Dendritic cell treated with granulocyte-macrophage colony-stimulating factor and Interleukin-4, amounts not matched to agents 40 ng/mL and 50 ng/mL, for 4 days (primary cell): ENCODE measurements around the gene NOL6.
"Not testable (repeated sequence)": the region's sequence is repeated elsewhere in the genome, so short reads cannot be mapped to it uniquely, and the experiment has no call there.

Experiments used
- H3K27ac Mint-ChIP-seq: one replicate; pipeline ENCODE4 v1.8.0; 2022; ENCODE audit warnings: mild to moderate bottlenecking, mixed read lengths
- H3K27me3 Mint-ChIP-seq: one replicate; pipeline ENCODE4 v1.8.0; 2022; ENCODE audit warnings: mild to moderate bottlenecking, mixed read lengths
- H3K36me3 Mint-ChIP-seq: one replicate; pipeline ENCODE4 v1.8.0; 2022; ENCODE audit warnings: low read depth, mixed read lengths
- H3K4me1 Mint-ChIP-seq: one replicate; pipeline ENCODE4 v1.8.0; 2022; ENCODE audit warnings: low read depth, mixed read lengths
- H3K4me3 Mint-ChIP-seq: one replicate; pipeline ENCODE4 v1.8.0; 2022; ENCODE audit warnings: mild to moderate bottlenecking, moderate library complexity, mixed read lengths
- H3K9me3 Mint-ChIP-seq: one replicate; pipeline ENCODE4 v1.8.0; 2022; ENCODE audit warnings: mixed read lengths
- intact Hi-C: fragments of 100-400 bp; cut with micrococcal nuclease; formaldehyde crosslinking; loops from one replicate; pipeline ENCODE4 v1.15.0; 2022

The NOL6 gene, protein sequence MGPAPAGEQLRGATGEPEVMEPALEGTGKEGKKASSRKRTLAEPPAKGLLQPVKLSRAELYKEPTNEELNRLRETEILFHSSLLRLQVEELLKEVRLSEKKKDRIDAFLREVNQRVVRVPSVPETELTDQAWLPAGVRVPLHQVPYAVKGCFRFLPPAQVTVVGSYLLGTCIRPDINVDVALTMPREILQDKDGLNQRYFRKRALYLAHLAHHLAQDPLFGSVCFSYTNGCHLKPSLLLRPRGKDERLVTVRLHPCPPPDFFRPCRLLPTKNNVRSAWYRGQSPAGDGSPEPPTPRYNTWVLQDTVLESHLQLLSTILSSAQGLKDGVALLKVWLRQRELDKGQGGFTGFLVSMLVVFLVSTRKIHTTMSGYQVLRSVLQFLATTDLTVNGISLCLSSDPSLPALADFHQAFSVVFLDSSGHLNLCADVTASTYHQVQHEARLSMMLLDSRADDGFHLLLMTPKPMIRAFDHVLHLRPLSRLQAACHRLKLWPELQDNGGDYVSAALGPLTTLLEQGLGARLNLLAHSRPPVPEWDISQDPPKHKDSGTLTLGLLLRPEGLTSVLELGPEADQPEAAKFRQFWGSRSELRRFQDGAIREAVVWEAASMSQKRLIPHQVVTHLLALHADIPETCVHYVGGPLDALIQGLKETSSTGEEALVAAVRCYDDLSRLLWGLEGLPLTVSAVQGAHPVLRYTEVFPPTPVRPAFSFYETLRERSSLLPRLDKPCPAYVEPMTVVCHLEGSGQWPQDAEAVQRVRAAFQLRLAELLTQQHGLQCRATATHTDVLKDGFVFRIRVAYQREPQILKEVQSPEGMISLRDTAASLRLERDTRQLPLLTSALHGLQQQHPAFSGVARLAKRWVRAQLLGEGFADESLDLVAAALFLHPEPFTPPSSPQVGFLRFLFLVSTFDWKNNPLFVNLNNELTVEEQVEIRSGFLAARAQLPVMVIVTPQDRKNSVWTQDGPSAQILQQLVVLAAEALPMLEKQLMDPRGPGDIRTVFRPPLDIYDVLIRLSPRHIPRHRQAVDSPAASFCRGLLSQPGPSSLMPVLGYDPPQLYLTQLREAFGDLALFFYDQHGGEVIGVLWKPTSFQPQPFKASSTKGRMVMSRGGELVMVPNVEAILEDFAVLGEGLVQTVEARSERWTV

DNA sequence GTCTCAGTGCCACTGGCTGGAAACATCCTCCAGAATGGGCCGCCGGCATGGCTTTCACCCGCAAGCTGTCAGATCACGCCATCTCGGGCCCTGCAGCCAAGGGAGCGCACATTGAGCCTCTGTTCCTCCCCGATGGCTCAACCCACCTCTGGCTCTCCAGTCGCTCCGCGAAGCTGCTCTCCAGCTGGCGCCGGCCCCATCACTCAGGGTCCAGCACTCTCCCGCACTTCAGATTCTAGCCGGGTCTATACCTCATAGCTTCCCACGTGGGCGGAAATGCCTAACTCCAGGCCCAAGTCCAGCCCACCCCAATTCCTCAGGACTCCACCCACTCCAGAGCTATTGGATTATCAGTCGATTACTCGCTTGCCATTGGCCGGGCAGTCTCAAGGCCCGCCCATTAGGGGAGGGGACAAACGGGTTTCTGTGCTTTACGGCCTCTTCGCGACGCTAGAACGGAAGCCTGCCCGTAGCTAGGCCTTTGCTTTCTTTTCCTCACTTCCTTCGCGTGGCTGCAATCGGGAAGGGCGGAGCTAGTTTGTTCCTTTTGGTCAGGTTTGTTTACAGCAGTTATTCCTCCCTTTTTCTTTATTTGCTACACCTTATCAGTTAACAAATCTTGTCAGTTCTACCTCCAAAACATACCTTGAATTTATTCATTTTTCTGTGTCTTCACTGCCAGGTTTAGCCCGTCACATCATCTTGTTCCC, at the start of gene NOL6:
Gene NOL6, minus strand, starts transcription at position 282 of the 710 bp plus-strand sequence. Its CDS starts 82 bp downstream, at position 200.
- Mint-ChIP-seq H3K27me3 (no peaks in the 10 kb centered on the region), H3K9me3 (no peaks in the 10 kb centered on the region)
- intact Hi-C loops: loop anchor here (10.0 kb wide), 1 partner anchor 179 kb away; the partner anchor contains the start of gene NFX1

DNA sequence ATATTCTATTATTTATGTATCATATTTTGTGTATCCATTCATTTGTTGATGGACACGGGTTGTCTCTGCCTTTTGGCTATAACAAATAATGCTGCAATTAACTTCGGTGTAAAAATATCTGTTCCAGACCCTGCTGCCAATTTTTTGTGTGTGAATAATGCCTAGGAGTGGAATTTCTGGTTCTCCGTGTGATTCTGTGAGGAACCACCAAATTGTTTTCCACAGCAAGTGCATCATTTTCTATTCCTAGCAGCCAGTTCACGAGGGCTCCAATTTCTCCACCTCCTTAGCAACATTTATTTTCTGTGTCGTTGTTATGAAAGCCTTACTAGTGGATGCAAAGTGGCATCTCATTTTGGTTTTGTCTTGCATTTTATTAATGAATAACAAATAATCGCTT, 48.1 kb upstream of the NOL6 start:
- H3K36me3 Mint-ChIP-seq, H3K27ac Mint-ChIP-seq, H3K9me3 Mint-ChIP-seq, intact Hi-C loops, H3K4me3 Mint-ChIP-seq, H3K4me1 Mint-ChIP-seq: not testable (repeated sequence)
- peaks cover 50% of the 10 kb centered on the region for H3K27me3 Mint-ChIP-seq

More for the DNA sequence above, at the start of gene NOL6:
- Mint-ChIP-seq H3K4me1 (peaks cover 19% of the 10 kb centered on the region), H3K36me3 (peaks cover 49% of the 10 kb centered on the region), H3K4me3 (peak within 1 kb of the TSS; percentile 89), H3K27ac (peak within 1 kb of the TSS; percentile 84)

GRCh38 chr9:33517934-33518577, 44.3 kb upstream of the NOL6 start:
- H3K36me3 Mint-ChIP-seq, H3K4me1 Mint-ChIP-seq, H3K4me3 Mint-ChIP-seq, H3K27ac Mint-ChIP-seq: not testable (repeated sequence)
- intact Hi-C loops: loop anchor here (10.0 kb wide), 1 partner anchor 143 kb away; no protein-coding TSS in a partner anchor
- H3K27me3 Mint-ChIP-seq: peaks cover 25% of the 10 kb centered on the region
- H3K9me3 Mint-ChIP-seq: peaks cover 18% of the 10 kb centered on the region

DNA sequence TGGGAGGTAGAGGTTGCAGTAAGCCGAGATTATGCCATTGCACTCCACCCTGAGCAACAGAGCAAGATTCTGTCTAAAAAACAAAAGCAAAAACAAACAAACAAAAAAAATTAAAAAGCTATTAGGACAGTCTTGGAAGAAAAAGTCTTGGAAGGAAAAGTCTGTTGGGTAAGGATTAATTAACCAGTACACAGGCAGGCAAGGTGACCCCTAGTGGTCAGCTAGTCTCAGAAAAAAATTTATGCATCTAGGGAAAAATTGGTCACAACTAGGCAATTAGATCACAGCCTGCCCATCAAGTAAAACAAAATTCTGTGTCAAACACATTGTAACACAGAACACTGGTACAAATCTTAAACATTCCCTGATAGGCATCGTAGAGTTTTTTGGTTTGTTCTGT, 43.6 kb upstream of the NOL6 start:
- Mint-ChIP-seq H3K9me3 (peaks cover 18% of the 10 kb centered on the region), H3K27me3 (peaks cover 18% of the 10 kb centered on the region), H3K36me3 (no peaks in the 10 kb centered on the region), H3K27ac (no peak overlapping the region), H3K4me3 (no peak overlapping the region), H3K4me1 (no peaks in the 10 kb centered on the region)
- intact Hi-C loops: loop anchor here (10.0 kb wide), 1 partner anchor 143 kb away; no protein-coding TSS in a partner anchor

- not testable (repeated sequence) for H3K27me3 Mint-ChIP-seq, H3K4me1 Mint-ChIP-seq, H3K27ac Mint-ChIP-seq, H3K4me3 Mint-ChIP-seq, H3K36me3 Mint-ChIP-seq
- peaks cover 18% of the 10 kb centered on the region for H3K9me3 Mint-ChIP-seq
- intact Hi-C loops: loop anchor here (10.0 kb wide), 1 partner anchor 142 kb away; no protein-coding TSS in a partner anchor
Measured at GRCh38 chr9:33516397-33516796, 42.7 kb upstream of the NOL6 start.

DNA sequence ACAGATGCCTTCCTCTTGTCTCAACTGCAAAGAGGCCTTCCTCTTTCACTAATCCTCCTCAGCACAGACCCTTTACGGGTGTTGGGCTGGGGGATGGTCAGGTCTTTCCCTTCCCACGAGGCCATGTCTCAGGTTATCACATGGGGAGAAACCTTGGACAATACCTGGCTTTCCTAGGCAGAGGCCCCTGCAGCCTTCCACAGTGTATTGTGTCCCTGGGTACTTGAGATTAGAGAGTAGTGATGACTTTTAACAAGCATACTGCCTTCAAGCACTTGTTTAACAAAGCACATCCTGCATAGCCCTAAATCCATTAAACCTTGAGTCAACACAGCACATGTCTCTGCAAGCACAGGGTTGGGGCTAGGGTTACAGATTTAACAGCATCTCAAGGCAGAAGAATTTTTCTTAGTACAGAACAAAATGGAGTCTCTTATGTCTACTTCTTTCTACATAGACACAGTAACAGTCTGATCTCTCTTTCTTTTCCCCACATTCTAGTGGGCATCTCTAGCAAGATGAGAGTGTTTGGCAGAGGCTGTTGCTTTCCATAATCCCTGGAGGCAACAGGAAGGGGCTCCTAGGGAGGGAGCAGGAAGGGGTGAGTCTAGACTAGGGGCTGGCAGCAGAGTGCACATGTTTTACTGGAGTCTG, 41.7 kb upstream of the NOL6 start:
- not testable (repeated sequence) for H3K4me3 Mint-ChIP-seq, H3K27ac Mint-ChIP-seq, H3K4me1 Mint-ChIP-seq, H3K36me3 Mint-ChIP-seq, H3K27me3 Mint-ChIP-seq
- intact Hi-C loops: loop anchor here (10.0 kb wide), 1 partner anchor 141 kb away; no protein-coding TSS in a partner anchor
- H3K9me3 Mint-ChIP-seq: peaks cover 18% of the 10 kb centered on the region

DNA sequence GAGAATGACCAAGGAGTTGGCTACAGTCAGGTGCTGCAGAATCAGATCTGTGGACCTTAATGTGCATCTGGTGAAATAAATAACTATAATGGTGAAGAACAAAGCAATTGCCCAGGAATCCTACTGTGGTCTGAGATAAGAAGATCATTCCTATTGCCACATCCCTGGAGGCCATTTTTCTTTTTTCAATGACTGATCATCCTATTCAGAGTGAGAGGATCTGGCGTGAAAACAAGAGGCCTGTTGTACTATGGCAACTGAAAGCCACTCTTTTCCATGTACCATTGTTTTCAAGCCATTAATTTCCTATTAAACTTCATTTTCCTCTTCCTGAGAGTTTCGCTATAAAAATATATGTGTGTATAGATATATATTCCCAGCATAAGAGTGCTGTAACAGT, 38.8 kb upstream of the NOL6 start:
- H3K36me3 Mint-ChIP-seq: not testable (repeated sequence)

DNA sequence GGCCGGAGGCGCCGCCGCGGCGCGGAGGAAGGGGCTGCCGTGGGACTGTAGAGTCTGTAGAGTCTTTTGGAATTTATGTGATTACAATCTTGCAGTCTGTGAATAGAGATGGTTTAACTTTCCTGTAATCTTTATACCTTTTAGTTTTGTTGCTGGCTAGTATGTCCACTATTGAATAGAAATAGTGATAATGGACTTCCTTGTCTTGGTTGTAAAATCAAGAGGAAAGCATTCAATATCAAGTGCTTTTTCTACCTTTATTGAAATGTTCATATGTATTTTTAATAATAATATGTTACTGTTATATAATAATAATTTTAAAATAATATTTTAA, 37.4 kb upstream of the NOL6 start:
- intact Hi-C loops: loop anchor here (10.0 kb wide), 1 partner anchor 136 kb away; no protein-coding TSS in a partner anchor
- peak overlapping the region; percentile 97 for H3K27ac Mint-ChIP-seq
- H3K4me3 Mint-ChIP-seq: peak overlapping the region; percentile 99

More for the DNA sequence above, 38.8 kb upstream of the NOL6 start:
- intact Hi-C loops: loop anchor here (10.0 kb wide), 1 partner anchor 138 kb away; no protein-coding TSS in a partner anchor
- H3K27me3 Mint-ChIP-seq, H3K4me3 Mint-ChIP-seq, H3K4me1 Mint-ChIP-seq, H3K27ac Mint-ChIP-seq: not testable (repeated sequence)
- peaks cover 18% of the 10 kb centered on the region for H3K9me3 Mint-ChIP-seq

DNA sequence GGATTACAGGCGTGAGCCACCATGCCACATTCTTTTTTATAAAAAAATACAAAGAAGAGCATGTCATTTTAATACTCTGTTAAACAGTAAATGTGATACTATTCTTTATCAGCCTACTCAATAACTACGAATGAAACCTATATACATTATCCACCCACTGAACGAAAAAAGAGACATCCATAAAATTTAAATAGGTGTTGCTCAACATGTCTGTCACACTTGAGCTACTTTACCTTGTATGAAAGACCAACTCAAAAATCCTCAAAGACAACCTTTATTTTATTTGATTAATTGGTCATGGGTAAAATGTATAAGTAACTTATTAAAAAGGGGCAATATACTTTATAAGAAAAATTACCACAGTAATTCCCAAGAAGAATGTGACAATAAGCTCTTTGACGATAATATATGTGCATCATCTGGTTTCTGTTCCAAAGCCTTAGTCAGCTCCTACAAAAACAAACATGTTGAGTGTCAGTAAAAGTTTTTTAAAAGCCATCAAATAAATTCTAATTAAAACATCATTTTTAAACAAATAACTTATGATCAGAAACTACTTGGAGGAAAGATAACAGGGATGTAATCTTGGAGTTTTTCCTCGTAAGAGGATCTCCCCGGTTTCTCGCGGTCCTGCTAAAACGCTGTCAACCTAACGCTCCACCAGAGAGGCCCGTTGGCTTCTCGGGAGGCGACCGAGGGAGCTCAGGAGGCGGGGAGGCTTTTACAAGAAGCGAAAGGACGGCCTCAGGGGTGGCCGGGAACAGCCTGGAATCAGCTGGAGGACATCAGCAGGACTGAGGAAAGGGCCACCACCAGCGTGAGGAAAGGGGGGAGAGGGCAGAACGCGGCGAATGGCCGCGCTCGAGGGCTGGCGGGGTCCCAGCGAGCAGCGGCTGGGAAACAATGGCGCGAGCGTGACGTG, 36.8 kb upstream of the NOL6 start:
- peak overlapping the region; percentile 99 for H3K4me3 Mint-ChIP-seq
- no peaks in the 10 kb centered on the region for H3K4me1 Mint-ChIP-seq
- peaks cover 6% of the 10 kb centered on the region for H3K36me3 Mint-ChIP-seq
- H3K27me3 Mint-ChIP-seq: peaks cover 2% of the 10 kb centered on the region
- peaks cover 14% of the 10 kb centered on the region for H3K9me3 Mint-ChIP-seq
- intact Hi-C loops: loop anchor here (10.0 kb wide), 1 partner anchor 136 kb away; no protein-coding TSS in a partner anchor
- H3K27ac Mint-ChIP-seq: peak overlapping the region; percentile 97

More for the DNA sequence above, 37.4 kb upstream of the NOL6 start:
- not testable (repeated sequence) for H3K36me3 Mint-ChIP-seq, H3K4me1 Mint-ChIP-seq, H3K27me3 Mint-ChIP-seq
- H3K9me3 Mint-ChIP-seq: peaks cover 18% of the 10 kb centered on the region

DNA sequence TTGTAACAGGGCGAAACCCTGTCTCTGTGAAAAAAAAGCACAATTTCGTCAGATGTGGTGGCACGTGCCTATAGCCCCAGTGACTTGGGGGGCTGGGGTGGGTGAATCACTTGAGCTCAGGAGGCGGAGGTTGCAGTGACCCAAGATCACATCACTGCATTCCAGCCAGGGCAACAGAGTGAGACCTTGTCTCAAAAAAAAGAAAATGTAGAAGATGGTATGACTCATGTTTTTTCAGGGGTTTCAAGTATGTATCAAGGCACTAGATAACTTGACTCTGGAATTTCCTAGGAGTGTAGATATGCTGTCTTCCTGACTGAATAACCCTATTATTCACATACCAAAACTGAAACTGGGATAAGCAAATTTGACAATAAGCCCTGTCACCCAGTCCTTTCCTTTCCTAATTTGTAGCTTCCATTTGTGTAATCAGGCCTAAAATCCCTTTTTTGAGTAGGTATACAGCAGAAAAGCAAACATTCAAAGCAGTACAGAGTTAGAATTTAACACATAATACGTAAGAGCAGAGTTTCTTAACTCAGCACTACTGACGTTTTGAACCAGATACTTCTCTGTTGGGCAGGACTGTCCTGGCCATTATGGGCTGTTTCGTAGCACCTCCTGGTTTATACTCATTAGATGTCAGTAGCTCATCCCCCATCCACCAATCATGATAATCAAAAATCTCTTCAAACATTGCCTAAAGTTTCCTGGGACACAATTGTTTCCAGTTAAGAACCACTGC, 33.1 kb upstream of the NOL6 start:
- Mint-ChIP-seq H3K27ac (no peak overlapping the region), H3K4me3 (no peak overlapping the region), H3K27me3 (peaks cover 2% of the 10 kb centered on the region)

DNA sequence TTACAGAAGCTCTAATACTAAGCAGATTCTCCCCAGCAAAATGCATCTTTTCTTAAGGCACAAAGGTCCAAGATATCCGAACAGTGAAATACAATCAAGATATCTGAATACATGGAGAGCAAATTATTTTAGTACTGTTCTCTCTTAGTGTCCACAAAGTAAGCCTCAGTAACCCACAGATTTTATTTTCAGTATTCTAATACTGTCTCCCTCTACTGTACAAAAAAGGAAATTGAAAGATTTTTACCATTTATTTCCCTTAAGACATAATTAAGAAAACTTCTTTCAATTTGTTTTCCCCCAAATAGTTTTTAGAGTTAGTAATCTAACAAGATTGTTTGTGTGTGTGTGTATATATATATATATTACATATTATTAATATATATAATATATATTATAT, 24.7 kb upstream of the NOL6 start:
- Mint-ChIP-seq H3K27ac (no peak overlapping the region), H3K4me1 (no peaks in the 10 kb centered on the region), H3K9me3 (no peaks in the 10 kb centered on the region), H3K36me3 (no peaks in the 10 kb centered on the region), H3K27me3 (no peaks in the 10 kb centered on the region), H3K4me3 (no peak overlapping the region)
- intact Hi-C loops: no loop called here

More for the DNA sequence above, 33.1 kb upstream of the NOL6 start:
- Mint-ChIP-seq H3K9me3 (no peaks in the 10 kb centered on the region), H3K4me1 (no peaks in the 10 kb centered on the region), H3K36me3 (peaks cover 6% of the 10 kb centered on the region)
- intact Hi-C loops: no loop called here
